Lower leg skin (tissue), 3 donors: ENCODE data around the gene KCTD4.
"Not testable (repeated sequence)": the region's sequence is repeated elsewhere in the genome, so short reads cannot be mapped to it uniquely, and the experiment has no call there.

Experiments used
- POLR2A ChIP-seq, 2 donors: fragments of 450-650 bp; IDR thresholded peaks; one replicate each; pipeline ENCODE4 v1.6.1; 2016 to 2017; ENCODE audit warnings: antibody characterized with exemption in 2 of 2, mild to moderate bottlenecking in 1 of 2, moderate library complexity in 1 of 2
- TF ChIP-seq, protein P1 (sequence below), 3 donors: fragments of 450-650 bp; IDR thresholded peaks; one replicate each; pipeline ENCODE4 v1.5.1; 2016; ENCODE audit warnings: antibody characterized with exemption in 3 of 3, mild to moderate bottlenecking in 3 of 3, moderate library complexity in 2 of 3

DNA sequence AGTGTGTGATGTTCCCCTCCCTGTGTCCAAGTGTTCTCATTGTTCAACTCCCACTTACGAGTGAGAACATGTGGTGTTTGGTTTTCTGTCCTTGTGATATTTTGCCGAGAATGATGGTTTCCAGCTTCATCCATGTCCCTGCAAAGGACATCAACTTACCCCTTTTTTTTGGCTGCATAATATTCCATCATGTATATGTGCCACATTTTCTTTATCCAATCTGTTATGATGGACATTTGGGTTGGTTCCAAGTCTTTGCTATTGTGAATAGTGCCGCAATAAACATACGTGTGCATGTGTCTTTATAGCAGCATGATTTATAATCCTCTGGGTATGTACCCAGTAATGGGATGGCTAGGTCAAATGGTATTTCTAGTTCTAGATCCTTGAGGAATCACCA is 11.8 kb downstream of the KCTD4 start:
- TF ChIP-seq, protein P1, sequence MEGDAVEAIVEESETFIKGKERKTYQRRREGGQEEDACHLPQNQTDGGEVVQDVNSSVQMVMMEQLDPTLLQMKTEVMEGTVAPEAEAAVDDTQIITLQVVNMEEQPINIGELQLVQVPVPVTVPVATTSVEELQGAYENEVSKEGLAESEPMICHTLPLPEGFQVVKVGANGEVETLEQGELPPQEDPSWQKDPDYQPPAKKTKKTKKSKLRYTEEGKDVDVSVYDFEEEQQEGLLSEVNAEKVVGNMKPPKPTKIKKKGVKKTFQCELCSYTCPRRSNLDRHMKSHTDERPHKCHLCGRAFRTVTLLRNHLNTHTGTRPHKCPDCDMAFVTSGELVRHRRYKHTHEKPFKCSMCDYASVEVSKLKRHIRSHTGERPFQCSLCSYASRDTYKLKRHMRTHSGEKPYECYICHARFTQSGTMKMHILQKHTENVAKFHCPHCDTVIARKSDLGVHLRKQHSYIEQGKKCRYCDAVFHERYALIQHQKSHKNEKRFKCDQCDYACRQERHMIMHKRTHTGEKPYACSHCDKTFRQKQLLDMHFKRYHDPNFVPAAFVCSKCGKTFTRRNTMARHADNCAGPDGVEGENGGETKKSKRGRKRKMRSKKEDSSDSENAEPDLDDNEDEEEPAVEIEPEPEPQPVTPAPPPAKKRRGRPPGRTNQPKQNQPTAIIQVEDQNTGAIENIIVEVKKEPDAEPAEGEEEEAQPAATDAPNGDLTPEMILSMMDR (IDR thresholded peaks at IDR 0.05) = not testable (repeated sequence)
- not testable (repeated sequence) for TF ChIP-seq POLR2A (IDR thresholded peaks at IDR 0.05)
